ENCODE measurements around the gene ZFPM1.

ZFPM1 gene

GRCh38 chr16:88497561-88498462, 44.7 kb downstream of the ZFPM1 start:
- no peak for DNase-seq (ENCODE audit: low read depth in 3 of 3)

- DNase-seq (ENCODE audit: low read depth in 3 of 3): no peak
Measured at GRCh38 chr16:88498576-88499208, 45.6 kb downstream of the ZFPM1 start.

GRCh38 chr16:88499292-88499691, 46.2 kb downstream of the ZFPM1 start:
- DNase-seq (ENCODE audit: low read depth in 3 of 3): no peak

- no peak for DNase-seq (ENCODE audit: low read depth in 3 of 3)
Measured at GRCh38 chr16:88499836-88500251, 46.8 kb downstream of the ZFPM1 start.

GRCh38 chr16:88500255-88500661, 47.2 kb downstream of the ZFPM1 start:
- DNase-seq (ENCODE audit: low read depth in 3 of 3): no peak

- DNase-seq (ENCODE audit: low read depth in 3 of 3): no peak
Measured at GRCh38 chr16:88502371-88502770, 49.3 kb downstream of the ZFPM1 start.

- DNase-seq (ENCODE audit: low read depth in 3 of 3): no peak
Measured at GRCh38 chr16:88502776-88503280, 49.7 kb downstream of the ZFPM1 start.

- no peak for DNase-seq (ENCODE audit: low read depth in 3 of 3)
Measured at GRCh38 chr16:88503374-88503770, 50.3 kb downstream of the ZFPM1 start.

GRCh38 chr16:88503771-88504488, 50.9 kb downstream of the ZFPM1 start:
- DNase-seq (ENCODE audit: low read depth in 3 of 3): no peak

- DNase-seq (ENCODE audit: low read depth in 3 of 3): no peak
Measured at GRCh38 chr16:88504489-88505404, 51.7 kb downstream of the ZFPM1 start.

- peak; percentile 23 to 45 (median 38) for DNase-seq (ENCODE audit: low read depth in 3 of 3)
Measured at GRCh38 chr16:88505405-88506082, 52.5 kb downstream of the ZFPM1 start.

GRCh38 chr16:88506723-88507122, 53.6 kb downstream of the ZFPM1 start:
- DNase-seq (ENCODE audit: low read depth in 3 of 3): no peak

GRCh38 chr16:88507231-88507743, 54.2 kb downstream of the ZFPM1 start:
- no peak for DNase-seq (ENCODE audit: low read depth in 3 of 3)

- no peak for DNase-seq (ENCODE audit: low read depth in 3 of 3)
Measured at GRCh38 chr16:88508376-88508867, 55.3 kb downstream of the ZFPM1 start.

- DNase-seq (ENCODE audit: low read depth in 3 of 3): no peak
Measured at GRCh38 chr16:88508868-88509748, 56.0 kb downstream of the ZFPM1 start.

GRCh38 chr16:88509749-88510069, 56.6 kb downstream of the ZFPM1 start:
- no peak for DNase-seq (ENCODE audit: low read depth in 3 of 3)

GRCh38 chr16:88510091-88510994, 57.3 kb downstream of the ZFPM1 start:
- no peak for DNase-seq (ENCODE audit: low read depth in 3 of 3)

GRCh38 chr16:88511060-88511459, 58.0 kb downstream of the ZFPM1 start:
- no peak for DNase-seq (ENCODE audit: low read depth in 3 of 3)
